Measurements from ENCODE around the gene MRPL19. TPM values are rescaled to one million over a fixed set of nuclear protein-coding genes. Genes with fewer than 3 reads are reported as not detected.

MRPL19 gene
- total RNA-seq, 1 experiment from 2014 or later, result 73.0 TPM

GRCh38 chr2:75657798-75658197 lies 11.2 kb downstream of the MRPL19 start:
- H3K27me3 Mint-ChIP-seq (ENCODE audit: low read depth), result no peaks in the 10 kb centered on the region
- Histone ChIP-seq H4K8ac (replicated peaks; ENCODE audit: insufficient read length, low read depth, low read length) (no peak overlapping the region), H2AFZ (ENCODE audit: low read length) (no peak overlapping the region), H3K23ac (ENCODE audit: insufficient read length, low read depth, low read length) (no peak overlapping the region), H3K4ac (ENCODE audit: low read depth, low read length) (no peak overlapping the region), H2BK120ac (ENCODE audit: low read depth, low read length, poor library complexity, severe bottlenecking) (no peak overlapping the region), H3K9ac (ENCODE audit: extremely low read depth, insufficient read length, low read length) (no peak overlapping the region), H3T11ph (ENCODE audit: low read length) (no peak overlapping the region), H3K14ac (ENCODE audit: insufficient read depth, low read length) (no peak overlapping the region), H4K20me1 (ENCODE audit: control insufficient read depth, insufficient read depth, insufficient read length) (no peaks in the 10 kb centered on the region), H4K91ac (ENCODE audit: insufficient read length, low read depth, low read length) (no peak overlapping the region), H2BK15ac (ENCODE audit: low read depth, low read length) (no peak overlapping the region), H2BK20ac (ENCODE audit: low read depth, low read length, poor library complexity, severe bottlenecking) (no peak overlapping the region), H3K23me2 (ENCODE audit: insufficient read length, low read depth, low read length, poor library complexity, severe bottlenecking) (no peaks in the 10 kb centered on the region), H3K4me1 (ENCODE audit: insufficient read depth, low read length) (no peaks in the 10 kb centered on the region), H3K18ac (ENCODE audit: insufficient read length, low read depth, low read length) (no peak overlapping the region), H3K27me3 (ENCODE audit: insufficient read depth, low read length) (no peaks in the 10 kb centered on the region; the same call in 1 of the 2 replicates), H3K79me2 (ENCODE audit: insufficient read depth, low read length) (no peaks in the 10 kb centered on the region; the same call in 1 of the 2 replicates), H3K4me2 (ENCODE audit: insufficient read depth, insufficient read length, low read length) (no peak overlapping the region), H3K79me1 (ENCODE audit: insufficient read depth, low read depth, low read length, poor library complexity, severe bottlenecking) (no peaks in the 10 kb centered on the region), H3K9me3 (ENCODE audit: control insufficient read depth, low read depth, low read length) (no peaks in the 10 kb centered on the region), H2AK5ac (ENCODE audit: insufficient read length, low read length) (no peak overlapping the region), H3K56ac (ENCODE audit: insufficient read length, low read depth, low read length) (no peak overlapping the region), H2BK5ac (ENCODE audit: insufficient read length, low read length) (no peak overlapping the region), H2BK12ac (ENCODE audit: insufficient read length, low read depth, low read length) (no peak overlapping the region), H3K27ac (ENCODE audit: insufficient read length, low read depth, low read length) (no peak overlapping the region), H4K5ac (ENCODE audit: insufficient read length, low read depth, low read length) (no peak overlapping the region)
- no peak for TF ChIP-seq CTCF (conservative IDR thresholded peaks at IDR 0.05)
- peaks cover 46 to 85% (median 81%) of the 10 kb centered on the region in 3 experiments for H3K36me3 Mint-ChIP-seq (ENCODE audit: insufficient read depth in 1 of 3, low read depth in 3 of 3)
- H3K27ac Mint-ChIP-seq, result peak overlapping the region in 1 of 3 experiments; percentile 32; a peak in 1 of 7 replicates
- H3K4me1 Mint-ChIP-seq, result peaks cover 8 to 12% of the 10 kb centered on the region in 2 experiments
- no peak overlapping the region for H3K4me3 Mint-ChIP-seq
- DNase-seq, result no peak
- no peaks in the 10 kb centered on the region for H3K9me3 Mint-ChIP-seq
